Measurements from ENCODE around the gene SYT12.
"Not testable (repeated sequence)": the region's sequence is repeated elsewhere in the genome, so short reads cannot be mapped to it uniquely, and the experiment has no call there.

The SYT12 gene

DNA sequence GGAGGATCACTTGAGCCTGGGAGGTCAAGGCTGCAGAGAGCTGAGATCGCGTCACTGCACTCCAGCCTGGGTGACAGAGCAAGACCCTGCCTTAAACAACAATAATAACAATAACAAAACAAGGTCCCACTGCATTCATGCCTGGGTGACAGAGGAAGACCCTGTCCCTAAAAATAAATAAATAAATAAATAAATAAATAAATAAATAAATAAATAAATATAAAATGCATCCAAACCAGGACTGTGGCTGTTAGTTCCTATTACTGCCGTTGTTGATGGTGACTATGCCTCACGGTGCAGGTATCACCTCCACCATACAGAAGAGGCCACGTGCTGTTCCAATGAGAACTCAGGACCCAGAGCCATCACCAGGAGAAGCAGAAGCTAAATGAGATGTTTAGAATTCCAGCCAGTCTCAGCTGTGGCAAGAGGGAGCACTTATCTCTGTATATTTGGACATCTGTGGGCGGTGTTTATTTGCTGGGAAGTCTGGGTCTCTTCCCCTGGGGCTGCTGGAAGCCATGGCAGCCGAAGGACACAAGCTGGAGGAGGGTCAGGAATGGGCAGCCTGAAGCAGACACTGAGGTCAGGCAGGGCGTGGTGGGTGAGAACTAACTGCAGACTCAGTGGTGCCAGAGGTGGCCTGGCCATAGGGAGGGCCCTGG lies 26.2 kb upstream of the SYT12 start:
- DNase-seq (ENCODE audit: low read depth in 2 of 2), result no peak

DNA sequence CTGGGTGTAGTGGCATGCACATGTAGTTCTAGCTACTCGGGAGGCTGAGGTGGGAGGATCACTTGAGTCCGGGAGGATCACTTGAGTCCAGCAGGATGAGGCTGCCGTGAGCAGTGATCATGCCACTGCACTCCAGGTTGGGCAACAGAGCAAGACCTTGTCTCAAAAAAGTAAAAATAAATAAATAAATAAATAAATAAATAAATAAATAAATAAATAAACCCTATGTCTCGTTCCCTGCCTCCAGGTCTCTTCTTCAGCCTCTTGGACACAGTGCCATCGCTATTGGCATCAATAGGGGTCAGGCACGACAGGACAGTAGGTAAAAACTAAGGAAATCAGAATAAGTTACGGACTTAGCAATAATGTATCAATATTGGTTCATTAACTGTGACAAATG lies 23.4 kb upstream of the SYT12 start:
- no peak for DNase-seq (ENCODE audit: low read depth in 2 of 2)

DNA sequence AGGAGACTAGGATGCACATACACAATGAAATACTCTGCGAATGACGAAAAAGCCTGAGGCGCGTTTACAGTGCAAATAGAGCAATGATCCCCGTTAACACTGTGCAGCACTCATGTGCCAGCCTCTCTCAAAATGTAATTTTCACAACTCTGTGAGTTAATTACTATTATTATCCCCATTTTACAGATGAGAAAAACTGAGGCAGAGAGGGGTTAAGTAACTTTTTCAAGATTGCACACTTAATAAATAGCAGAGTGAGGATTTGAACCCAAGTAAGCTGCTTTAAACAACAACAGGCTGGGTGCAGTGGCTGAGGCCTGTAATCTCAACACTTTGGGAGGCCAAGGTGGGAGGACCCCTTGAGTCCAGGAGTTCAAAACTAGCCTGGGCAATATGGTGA lies 21.6 kb upstream of the SYT12 start:
- DNase-seq (ENCODE audit: low read depth in 2 of 2), result no peak

DNA sequence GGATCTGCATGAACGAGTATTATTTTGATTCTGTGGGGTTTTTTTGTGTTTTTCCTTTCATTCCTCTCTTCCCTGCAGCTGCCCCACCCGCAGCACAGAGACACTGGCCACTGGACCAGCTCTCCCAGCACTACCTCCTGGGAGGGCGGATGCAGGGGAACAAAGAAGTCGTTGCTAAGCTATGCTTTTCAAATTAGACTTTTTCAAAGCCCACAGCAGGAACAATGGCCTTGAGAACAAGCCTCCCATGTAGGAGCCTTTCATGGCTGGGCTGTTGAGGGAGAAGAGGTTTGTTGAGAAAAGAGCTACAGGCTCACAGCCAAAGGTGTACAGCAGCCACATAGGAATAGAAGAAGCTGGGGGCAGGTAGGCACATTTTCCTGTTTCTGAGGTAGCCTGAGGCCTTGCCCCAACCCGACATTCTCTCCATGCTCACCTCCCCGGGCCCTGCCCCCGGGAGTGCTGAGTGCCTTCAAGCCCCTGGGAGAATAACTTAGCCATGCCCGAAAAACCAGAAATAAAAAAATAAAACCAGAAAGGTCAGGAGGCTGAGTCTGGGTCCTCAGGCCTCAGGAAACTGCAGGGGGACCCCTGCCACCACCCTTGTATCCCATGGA lies 20.5 kb upstream of the SYT12 start:
- DNase-seq (ENCODE audit: low read depth in 2 of 2), result no peak

DNA sequence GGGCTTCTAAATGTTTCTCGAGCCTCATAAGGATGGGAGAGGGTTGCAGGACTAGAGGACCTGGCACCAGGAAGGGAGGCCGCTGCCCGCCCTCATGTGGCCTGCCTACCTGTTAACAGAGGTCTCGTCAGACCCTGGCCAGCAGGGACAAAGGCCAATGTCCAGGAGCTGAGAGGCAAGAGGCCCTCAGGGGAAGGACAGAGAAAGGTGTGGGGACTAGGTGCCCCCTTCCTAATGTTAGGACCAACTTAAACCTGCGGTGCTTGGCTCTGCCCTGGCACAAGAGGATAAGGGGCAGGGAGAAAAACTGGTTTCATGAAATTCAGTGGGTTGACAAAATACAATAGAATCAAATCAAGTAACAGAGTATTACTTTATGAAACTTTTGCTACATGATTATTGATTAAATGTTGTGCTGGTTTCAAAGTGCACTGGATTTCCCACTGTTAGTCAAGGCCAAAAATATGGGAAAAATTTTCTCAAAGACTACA lies 20.0 kb upstream of the SYT12 start:
- no peak for DNase-seq (ENCODE audit: low read depth in 2 of 2)

DNA sequence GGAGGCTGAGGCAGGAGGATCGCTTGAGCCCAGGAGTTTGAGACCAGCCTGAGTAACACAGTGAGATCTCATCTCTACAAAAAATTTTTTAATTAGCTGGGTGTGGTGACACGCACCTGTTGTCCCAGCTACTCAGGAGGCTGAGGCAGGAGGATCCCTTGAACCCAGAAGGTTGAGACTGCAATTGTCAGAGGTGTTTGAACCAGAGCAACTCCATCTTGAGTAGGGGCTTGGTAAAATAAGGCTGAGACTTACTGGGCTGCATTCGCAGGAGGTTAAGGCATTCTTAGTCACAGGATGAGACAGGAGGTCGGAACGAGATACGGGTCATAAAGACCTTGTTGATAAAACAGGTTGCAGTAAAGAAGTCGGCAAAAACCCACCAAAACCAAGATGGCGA lies 17.7 kb upstream of the SYT12 start:
- DNase-seq (ENCODE audit: low read depth in 2 of 2), result not testable (repeated sequence)

DNA sequence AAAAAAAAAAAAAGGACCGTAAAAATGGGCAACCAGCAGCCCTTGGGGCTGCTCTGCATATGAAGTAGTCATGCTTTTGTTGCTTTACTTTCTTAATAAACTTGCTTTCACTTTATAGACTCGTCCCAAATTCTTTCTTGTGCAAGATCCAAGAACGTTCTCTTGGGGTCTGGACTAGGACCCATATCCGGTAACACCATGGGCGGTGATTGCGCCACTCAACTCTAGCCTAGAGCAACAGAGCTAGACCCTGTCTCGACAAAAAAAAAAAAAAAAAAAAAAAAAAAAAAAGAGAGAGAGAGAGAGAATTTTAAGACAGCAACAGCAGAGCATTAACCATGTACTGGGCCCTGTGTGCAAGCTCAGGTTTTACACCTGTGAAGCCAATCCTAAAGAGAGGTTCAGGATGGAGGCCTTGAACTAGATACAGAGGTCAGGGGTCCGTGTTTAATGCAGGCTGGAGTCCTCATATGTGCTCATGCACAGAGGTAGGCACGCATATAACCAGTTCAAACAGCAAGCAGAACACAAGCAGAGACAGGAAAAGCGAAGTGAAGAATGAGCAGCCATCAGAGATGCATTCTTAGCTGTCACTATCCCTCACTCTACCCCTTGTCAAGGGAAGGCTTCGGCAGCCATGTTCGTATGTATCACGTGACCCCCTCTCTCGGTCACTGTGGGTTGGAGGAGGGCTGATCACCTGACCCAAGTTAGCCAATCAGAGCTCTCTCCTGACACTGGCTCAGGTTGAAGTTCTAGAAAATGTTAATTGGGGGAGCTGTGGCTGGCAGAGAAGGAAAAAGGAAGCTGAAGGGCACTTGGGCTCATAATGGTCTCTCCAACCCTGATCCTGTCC lies 16.7 kb upstream of the SYT12 start:
- peak in 1 of 2 donors; percentile 27 for DNase-seq (ENCODE audit: low read depth in 2 of 2)

DNA sequence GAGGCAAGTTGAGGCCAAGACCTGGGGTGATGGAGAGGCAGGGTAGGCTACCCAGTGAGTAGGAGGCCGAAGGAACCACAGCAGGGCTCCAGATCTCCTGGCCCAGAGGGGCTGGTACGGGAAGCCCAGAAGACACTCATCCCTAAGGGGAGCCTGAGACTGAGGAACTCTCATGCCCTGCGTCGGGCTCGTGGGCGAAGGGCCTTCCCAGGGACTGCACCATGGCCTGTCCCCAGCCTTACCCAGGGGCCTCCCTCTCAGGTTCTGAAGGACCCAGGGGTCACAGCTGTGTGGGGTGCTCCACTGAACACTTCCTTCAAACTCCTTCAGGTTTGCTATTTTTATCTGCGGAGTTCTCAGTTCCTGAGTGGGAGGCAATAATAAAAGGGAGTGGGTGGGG lies 15.8 kb upstream of the SYT12 start:
- DNase-seq (ENCODE audit: low read depth in 2 of 2), result no peak

DNA sequence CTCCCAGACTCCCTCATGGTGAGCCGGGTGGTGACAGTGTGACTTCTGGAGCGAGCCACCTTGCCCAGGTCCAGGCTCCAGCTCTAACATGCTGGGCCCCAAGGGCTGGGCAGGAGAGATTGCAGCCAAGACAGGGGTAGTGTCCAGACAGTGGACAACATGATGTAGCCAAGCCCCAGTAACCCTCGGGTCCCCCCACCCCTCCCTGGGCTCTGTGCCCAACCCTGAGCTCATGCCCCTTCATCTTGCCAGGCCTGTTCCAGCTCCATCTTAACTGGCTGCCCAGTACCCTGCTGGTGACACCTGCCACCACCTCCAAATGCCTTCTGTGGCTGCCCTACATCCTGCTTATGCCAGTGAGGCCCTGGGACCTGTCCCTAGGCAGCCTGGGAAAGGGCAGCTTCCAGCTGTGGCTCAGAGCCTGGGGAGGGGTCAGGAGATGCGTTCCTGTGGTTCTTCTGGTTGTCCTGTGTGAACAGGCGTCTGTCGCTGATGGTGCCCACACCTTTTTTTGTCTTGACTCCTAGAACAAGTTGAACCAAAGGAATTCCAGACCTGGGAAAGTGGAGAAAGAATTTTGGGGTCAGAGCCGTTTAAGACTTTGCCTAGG lies 12.5 kb upstream of the SYT12 start:
- DNase-seq (ENCODE audit: low read depth in 2 of 2), result no peak

DNA sequence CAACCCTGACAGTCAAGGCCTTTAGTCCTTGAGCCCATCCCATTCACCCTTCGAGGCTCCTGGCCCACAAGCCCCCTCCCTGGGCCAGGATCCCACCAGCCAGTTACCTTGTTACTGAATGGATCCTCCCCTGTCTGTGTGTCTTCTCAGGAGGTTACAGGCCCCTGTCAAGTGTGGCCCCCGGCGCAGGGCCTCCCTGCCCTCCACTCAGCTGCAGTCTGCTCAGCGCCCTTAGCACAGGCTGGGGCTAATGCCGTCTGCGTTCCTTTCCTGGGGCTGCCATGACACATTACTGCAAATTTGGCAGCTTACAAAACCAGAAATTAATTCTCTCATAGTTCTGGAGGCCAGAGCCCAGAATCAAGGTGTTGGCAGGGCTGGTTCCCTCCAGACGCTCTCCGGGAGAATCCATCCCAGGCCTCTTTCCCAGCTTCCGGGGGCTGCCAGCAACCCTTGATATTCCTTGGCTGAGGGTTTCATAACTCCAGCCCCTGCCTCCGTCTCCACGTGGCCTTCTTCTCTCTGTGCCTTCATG lies 9.4 kb upstream of the SYT12 start:
- no peak for DNase-seq (ENCODE audit: low read depth in 2 of 2)

DNA sequence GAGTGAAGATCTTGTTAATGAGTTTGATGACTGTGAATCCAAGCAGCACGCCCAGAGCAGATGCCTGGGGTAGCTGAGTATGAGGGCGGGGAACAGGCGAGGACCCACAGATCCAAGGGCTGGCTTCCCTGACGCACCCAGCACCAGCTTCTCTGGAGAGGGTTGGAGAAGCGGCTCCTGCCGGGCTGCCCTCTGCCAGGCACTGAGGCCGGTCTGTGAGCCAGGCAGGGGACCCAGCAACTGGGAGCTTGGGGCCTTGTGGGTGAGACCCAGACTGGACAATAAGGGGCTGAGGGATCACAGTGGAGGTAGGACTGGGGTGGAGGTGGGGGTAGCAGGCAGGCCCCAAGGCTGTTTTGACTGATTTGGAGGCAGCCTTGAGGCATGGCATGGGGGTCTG lies 8.6 kb upstream of the SYT12 start:
- DNase-seq (ENCODE audit: low read depth in 2 of 2), result no peak

DNA sequence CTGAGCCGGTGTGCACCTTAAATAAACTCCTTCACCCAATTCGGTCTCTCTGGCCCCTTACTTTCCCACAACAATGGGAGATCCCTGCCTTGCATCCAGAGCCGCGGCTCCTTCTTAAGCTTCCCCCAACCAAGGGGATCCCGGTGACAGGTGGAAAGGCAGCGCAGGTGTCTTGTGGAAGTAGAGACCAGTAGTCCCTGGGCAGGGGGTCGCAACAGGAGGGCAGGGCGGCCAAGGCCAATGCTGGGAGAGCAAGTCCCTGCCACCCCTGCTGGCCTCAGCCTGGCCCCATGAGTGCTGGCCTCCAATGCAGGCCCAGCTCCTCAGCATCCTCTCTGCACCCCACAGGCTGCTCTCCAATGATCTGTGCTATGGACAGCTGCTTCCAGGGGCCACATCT lies 7.9 kb upstream of the SYT12 start:
- no peak for DNase-seq (ENCODE audit: low read depth in 2 of 2)

DNA sequence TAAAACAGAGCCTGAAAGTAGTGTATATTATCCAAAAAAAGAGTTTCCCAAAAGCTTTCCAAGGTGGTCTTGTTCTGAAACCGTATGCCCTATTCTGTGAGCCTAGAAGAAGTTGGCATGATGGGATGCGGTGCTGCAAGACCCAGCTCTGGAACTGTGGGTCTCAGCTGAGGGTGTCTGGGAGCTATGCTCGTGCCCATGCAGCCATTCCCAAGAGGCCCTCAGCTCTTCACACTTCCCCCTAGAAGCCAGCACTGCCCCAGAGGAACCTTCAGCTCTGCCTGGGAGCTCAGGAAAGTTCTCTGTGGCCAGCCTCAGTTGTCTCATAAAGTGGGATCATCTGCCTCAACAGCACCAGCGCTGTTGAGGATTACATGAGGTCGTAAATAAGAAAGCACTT lies 6.4 kb upstream of the SYT12 start:
- no peak for DNase-seq (ENCODE audit: low read depth in 2 of 2)

DNA sequence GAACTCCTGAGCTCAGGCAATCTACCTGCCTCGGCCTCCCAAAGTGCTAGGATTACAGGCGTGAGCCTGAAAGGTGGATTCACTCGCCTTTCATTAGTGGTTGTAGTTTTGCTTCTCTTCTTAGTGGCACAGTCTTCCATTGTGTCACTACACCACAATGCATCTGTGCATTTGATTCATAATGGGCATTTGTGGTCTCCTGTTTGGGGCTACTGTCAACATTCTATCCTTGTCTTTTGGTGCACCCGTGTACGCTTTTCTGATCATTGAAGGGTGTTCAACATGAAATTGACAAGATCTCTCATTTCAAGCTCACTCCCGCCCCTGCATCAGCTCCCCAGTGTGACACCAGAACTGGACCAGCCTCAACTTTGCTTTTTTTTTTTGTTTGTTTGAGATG lies 2.0 kb upstream of the SYT12 start:
- no peak for DNase-seq (ENCODE audit: low read depth in 2 of 2)

DNA sequence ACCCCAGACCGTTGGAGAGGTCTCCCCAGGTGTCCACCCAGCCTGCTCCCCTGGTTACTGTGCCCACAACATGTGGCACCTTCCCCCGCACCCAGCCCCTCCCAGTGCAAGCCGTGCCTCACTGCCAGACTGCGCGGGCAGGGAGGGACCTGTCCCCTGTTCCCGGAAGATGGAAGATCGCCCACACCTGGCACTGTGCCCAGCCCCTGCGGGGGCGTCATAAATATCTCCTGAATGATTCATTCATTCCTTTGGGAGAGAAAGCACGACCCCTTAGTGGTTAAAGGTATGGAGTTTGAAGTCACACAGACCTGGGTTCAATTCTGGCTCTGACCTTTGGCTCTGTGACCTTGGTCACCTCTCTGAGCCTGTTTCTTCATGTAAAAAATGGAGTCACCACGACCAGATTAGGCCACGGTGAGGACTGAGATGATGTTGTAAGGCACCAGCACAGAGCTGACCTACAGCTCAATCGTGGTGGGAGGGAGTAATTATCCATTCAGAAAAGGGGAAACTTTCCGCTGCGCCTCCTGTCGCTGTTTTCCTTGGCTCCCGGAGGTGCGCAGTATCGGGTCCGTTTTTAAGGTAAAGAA lies 497 bp upstream of the SYT12 start:
- no peak for DNase-seq (ENCODE audit: low read depth in 2 of 2)

DNA sequence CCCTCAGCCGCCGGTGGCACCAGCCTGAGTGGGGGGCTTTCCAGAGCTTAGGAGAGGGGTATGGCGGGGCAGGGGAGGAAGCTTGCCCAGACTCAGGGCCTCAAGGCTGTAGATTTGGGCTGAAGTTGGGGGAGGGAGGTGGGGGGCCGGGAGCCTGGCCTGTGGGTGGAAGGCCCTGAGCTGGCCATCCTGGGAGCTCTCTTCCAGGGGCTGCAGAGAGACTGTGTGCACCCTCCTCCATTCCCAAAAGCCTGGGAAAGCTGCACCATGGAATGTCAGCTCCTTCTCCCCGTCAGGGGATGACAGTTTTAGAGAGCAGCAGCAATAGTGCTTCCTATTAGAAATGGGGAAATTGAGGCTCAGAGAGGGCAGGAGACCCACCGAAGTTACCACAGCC lies 1.0 kb downstream of the SYT12 start:
- no peak for DNase-seq (ENCODE audit: low read depth in 2 of 2)

DNA sequence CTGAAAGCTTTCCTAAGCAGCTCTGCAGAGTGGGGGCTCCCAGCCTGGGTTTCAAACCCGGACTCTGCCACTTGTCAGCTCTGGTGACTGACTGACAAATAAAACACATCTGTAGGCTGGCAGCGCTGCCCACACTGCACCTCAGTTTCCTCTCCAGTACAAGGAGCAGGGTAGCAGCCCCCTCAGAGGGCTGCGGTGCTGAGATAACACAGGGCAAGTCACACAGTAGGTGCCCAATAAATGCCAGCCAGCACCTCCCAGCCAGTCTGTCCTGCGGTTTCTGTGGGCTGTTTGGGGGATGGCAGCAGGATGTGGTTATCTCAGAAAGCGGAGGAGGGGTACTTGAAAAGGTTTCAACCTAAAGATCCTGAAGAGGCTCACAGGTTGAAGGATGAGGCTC lies 1.5 kb downstream of the SYT12 start:
- peak in 1 of 2 donors; percentile 42 for DNase-seq (ENCODE audit: low read depth in 2 of 2)

DNA sequence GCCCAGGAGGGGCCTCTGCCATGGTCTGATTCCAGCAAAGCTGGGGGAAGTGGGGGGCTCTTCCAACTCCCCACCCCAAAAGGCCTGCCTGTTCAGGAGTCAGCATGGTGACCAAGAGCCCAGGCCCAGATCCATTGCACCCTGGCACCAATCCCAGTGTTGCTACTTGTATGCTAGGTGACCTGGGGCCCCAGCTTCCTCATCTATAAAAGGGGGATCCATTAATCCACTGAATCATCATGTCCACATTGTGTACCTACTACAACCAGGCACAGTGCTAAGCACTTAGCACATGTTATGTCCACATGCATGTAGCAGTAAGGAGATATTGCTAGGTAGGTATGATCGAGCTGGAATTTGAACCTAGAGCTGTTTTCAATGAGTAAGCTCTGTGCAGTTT lies 2.0 kb downstream of the SYT12 start:
- no peak for DNase-seq (ENCODE audit: low read depth in 2 of 2)

DNA sequence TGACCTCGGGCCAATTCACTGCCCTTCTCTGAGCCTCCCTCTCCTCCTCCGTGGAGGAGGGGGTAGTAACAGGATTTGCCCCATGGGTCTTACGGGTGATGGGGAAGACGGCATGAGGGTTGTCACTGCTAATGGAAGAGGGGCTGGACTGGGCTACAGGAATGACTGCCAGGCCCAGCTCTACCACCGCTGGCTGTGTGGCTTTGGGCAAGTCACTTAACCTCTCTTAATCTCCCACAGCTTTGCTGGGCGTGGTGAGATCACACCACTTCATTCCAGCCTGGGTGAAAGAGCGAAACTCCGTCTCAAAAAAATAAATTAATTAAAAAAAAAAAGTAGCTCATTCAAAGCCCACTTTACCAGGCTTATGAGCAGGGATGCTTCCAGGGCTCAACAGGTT lies 2.8 kb downstream of the SYT12 start:
- no peak for DNase-seq (ENCODE audit: low read depth in 2 of 2)

DNA sequence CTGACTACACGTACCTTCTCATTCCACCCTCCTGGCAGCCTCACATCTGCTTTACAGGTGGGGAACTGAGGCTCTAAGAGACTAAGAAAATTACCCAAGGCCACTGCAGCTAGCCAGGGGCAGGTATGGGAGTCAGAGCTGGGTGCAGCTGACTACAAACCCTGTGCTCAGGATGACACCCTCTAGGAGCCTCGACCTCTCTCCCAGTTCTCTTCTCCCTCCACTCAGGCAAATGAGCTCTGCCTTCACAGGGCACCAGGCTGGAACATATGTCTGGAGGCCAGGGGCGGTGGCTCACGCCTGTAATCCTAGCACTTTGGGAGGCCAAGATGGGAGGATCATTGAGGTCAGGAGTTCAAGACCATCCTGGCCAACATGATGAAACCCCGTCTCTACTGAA lies 4.0 kb downstream of the SYT12 start:
- no peak for DNase-seq (ENCODE audit: low read depth in 2 of 2)

DNA sequence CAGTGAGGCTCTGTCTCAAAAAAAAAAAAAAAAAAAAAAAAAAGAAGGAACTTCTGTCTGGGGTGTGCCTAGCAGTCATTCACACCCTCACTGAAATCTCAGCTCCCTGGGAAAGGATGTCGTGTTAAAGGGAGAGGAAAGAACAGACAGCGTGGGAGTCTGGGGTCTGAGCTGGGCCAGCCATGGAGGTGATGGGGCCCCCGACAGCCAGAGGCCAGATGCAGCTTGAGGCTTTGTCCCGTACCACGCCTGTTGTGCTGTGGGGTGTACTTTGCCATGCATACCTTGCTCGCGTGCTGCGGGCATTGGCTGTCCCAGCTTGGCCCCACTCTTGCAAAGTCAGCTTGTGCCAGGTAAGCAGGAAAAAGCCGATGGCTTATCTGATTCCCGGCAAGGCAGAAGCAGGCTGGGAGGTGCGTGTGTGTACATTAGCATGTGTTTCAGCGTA lies 4.6 kb downstream of the SYT12 start:
- DNase-seq (ENCODE audit: low read depth in 2 of 2), result no peak
